GM18526 (cell line): Measurements from ENCODE around the gene SMPD3.

Source experiments
- POLR2A ChIP-seq: IDR thresholded peaks from 3 replicates; pipeline ENCODE4 v1.6.1; 2011; ENCODE audit not compliant: insufficient read length; ENCODE audit errors: extremely low read depth

The SMPD3 gene

GRCh38 chr16:68406458-68407152, 41.7 kb downstream of the SMPD3 start:
- TF ChIP-seq POLR2A: no peak

- no peak for TF ChIP-seq POLR2A
These were observed 43.5 kb downstream of the SMPD3 start for GRCh38 chr16:68404736-68405345.

GRCh38 chr16:68403704-68404103, 44.6 kb downstream of the SMPD3 start:
- TF ChIP-seq POLR2A: no peak

GRCh38 chr16:68403177-68403576, 45.1 kb downstream of the SMPD3 start:
- no peak for TF ChIP-seq POLR2A

GRCh38 chr16:68402748-68403040, 45.6 kb downstream of the SMPD3 start:
- TF ChIP-seq POLR2A: no peak

GRCh38 chr16:68401871-68402747, 46.2 kb downstream of the SMPD3 start:
- TF ChIP-seq POLR2A: no peak

- TF ChIP-seq POLR2A: no peak
These were observed 47.3 kb downstream of the SMPD3 start for GRCh38 chr16:68400924-68401460.

- TF ChIP-seq POLR2A: no peak
These were observed 48.0 kb downstream of the SMPD3 start for GRCh38 chr16:68400083-68400923.

- no peak for TF ChIP-seq POLR2A
These were observed 48.9 kb downstream of the SMPD3 start for GRCh38 chr16:68399456-68399855.

GRCh38 chr16:68397710-68398201, 50.6 kb downstream of the SMPD3 start:
- TF ChIP-seq POLR2A: no peak

- TF ChIP-seq POLR2A: no peak
These were observed 51.8 kb downstream of the SMPD3 start for GRCh38 chr16:68396481-68396880.

GRCh38 chr16:68395815-68396214, 52.5 kb downstream of the SMPD3 start:
- TF ChIP-seq POLR2A: no peak

GRCh38 chr16:68395167-68395786, 53.0 kb downstream of the SMPD3 start:
- TF ChIP-seq POLR2A: no peak

GRCh38 chr16:68393333-68393732, 55.0 kb downstream of the SMPD3 start:
- TF ChIP-seq POLR2A: no peak

- TF ChIP-seq POLR2A: no peak
These were observed 58.4 kb downstream of the SMPD3 start for GRCh38 chr16:68389750-68390371.
